ENCODE measurements around the gene ADAMTS16. TPM values are rescaled to one million over a fixed set of nuclear protein-coding genes. Genes with fewer than 3 reads are reported as not detected.

Gene ADAMTS16
- total RNA-seq, 1 experiment from 2014 or later = 0.11 TPM

- H3K4me1 ChIP-seq = no peaks in the 10 kb centered on the region
- H3K27ac Mint-ChIP-seq (ENCODE audit: unreplicated experiment) = no peak overlapping the region
- no peaks in the 10 kb centered on the region for H3K9me3 Mint-ChIP-seq (ENCODE audit: unreplicated experiment)
- POLR2A ChIA-PET = no interaction called here
- H3K27me3 Mint-ChIP-seq (ENCODE audit: insufficient read depth, unreplicated experiment) = no peaks in the 10 kb centered on the region
- peaks cover 7% of the 10 kb centered on the region for H3K4me1 Mint-ChIP-seq (ENCODE audit: low read depth, unreplicated experiment)
- intact Hi-C loops (cut with micrococcal nuclease; ENCODE audit: unreplicated experiment) = no loop called here
- TF ChIP-seq CTCF (IDR thresholded peaks at IDR 0.05; ENCODE audit: insufficient read depth in 1 of 2, low read depth in 1 of 2, low read length in 1 of 2, severe bottlenecking in 1 of 2, unreplicated experiment in 1 of 2) = no peak
- H3K36me3 Mint-ChIP-seq (ENCODE audit: insufficient read depth, unreplicated experiment) = no peaks in the 10 kb centered on the region
- H3K9me3 ChIP-seq = no peaks in the 10 kb centered on the region
- no peak overlapping the region for H3K4me3 Mint-ChIP-seq (ENCODE audit: unreplicated experiment)
- no peaks in the 10 kb centered on the region for H3K27me3 ChIP-seq (replicated peaks; ENCODE audit: control insufficient read depth, insufficient read depth, low read length)
- no peak overlapping the region for H3K4me3 ChIP-seq (ENCODE audit: low read depth, low read length)
- no peak for DNase-seq
- no peaks in the 10 kb centered on the region for H3K36me3 ChIP-seq (ENCODE audit: control insufficient read depth, insufficient read depth, low read length)
- CTCF ChIA-PET = no interaction called here
- no TSS peak for BruUV-seq (replicated peaks)
Observed at GRCh38 chr5:5276951-5277517, 136.9 kb downstream of the ADAMTS16 start.

GRCh38 chr5:5278201-5278814, 138.2 kb downstream of the ADAMTS16 start:
- peaks cover 7% of the 10 kb centered on the region for H3K4me1 Mint-ChIP-seq (ENCODE audit: low read depth, unreplicated experiment)
- intact Hi-C loops (cut with micrococcal nuclease; ENCODE audit: unreplicated experiment) = no loop called here
- H3K4me3 Mint-ChIP-seq (ENCODE audit: unreplicated experiment) = no peak overlapping the region
- no peaks in the 10 kb centered on the region for H3K36me3 Mint-ChIP-seq (ENCODE audit: insufficient read depth, unreplicated experiment)
- Histone ChIP-seq H3K4me3 (ENCODE audit: low read depth, low read length) (no peak overlapping the region), H3K9me3 (no peaks in the 10 kb centered on the region), H3K4me1 (no peaks in the 10 kb centered on the region), H3K27me3 (replicated peaks; ENCODE audit: control insufficient read depth, insufficient read depth, low read length) (no peaks in the 10 kb centered on the region), H3K36me3 (ENCODE audit: control insufficient read depth, insufficient read depth, low read length) (no peaks in the 10 kb centered on the region)
- no peak overlapping the region for H3K27ac Mint-ChIP-seq (ENCODE audit: unreplicated experiment)
- no peak for DNase-seq
- ChIA-PET CTCF (no interaction called here), POLR2A (no interaction called here)
- H3K27me3 Mint-ChIP-seq (ENCODE audit: insufficient read depth, unreplicated experiment) = no peaks in the 10 kb centered on the region
- no peak for TF ChIP-seq CTCF (IDR thresholded peaks at IDR 0.05; ENCODE audit: insufficient read depth in 1 of 2, low read depth in 1 of 2, low read length in 1 of 2, severe bottlenecking in 1 of 2, unreplicated experiment in 1 of 2)
- H3K9me3 Mint-ChIP-seq (ENCODE audit: unreplicated experiment) = no peaks in the 10 kb centered on the region
- BruUV-seq (replicated peaks) = no TSS peak

- DNase-seq = no peak
- Histone ChIP-seq H3K27me3 (replicated peaks; ENCODE audit: control insufficient read depth, insufficient read depth, low read length) (no peaks in the 10 kb centered on the region), H3K9me3 (0 out of 2 replicates have a peak, but pooled peaks cover 5% of the 10 kb centered on the region), H3K4me1 (no peaks in the 10 kb centered on the region), H3K36me3 (ENCODE audit: control insufficient read depth, insufficient read depth, low read length) (no peaks in the 10 kb centered on the region), H3K4me3 (ENCODE audit: low read depth, low read length) (no peak overlapping the region)
- Mint-ChIP-seq H3K36me3 (ENCODE audit: insufficient read depth, unreplicated experiment) (no peaks in the 10 kb centered on the region), H3K9me3 (ENCODE audit: unreplicated experiment) (peaks cover 2% of the 10 kb centered on the region), H3K27me3 (ENCODE audit: insufficient read depth, unreplicated experiment) (no peaks in the 10 kb centered on the region), H3K4me3 (ENCODE audit: unreplicated experiment) (no peak overlapping the region), H3K27ac (ENCODE audit: unreplicated experiment) (no peak overlapping the region), H3K4me1 (ENCODE audit: low read depth, unreplicated experiment) (peaks cover 7% of the 10 kb centered on the region)
- TF ChIP-seq CTCF (IDR thresholded peaks at IDR 0.05; ENCODE audit: insufficient read depth in 1 of 2, low read depth in 1 of 2, low read length in 1 of 2, severe bottlenecking in 1 of 2, unreplicated experiment in 1 of 2) = no peak
- no TSS peak for BruUV-seq (replicated peaks)
- intact Hi-C loops (cut with micrococcal nuclease; ENCODE audit: unreplicated experiment) = no loop called here
- ChIA-PET CTCF (no interaction called here), POLR2A (no interaction called here)
Observed at GRCh38 chr5:5278815-5279381, 138.8 kb downstream of the ADAMTS16 start.

All from Caco-2 (cell line).